Skeletal muscle tissue (tissue), 4 donors: ENCODE data around the gene GRIK3. TPM values are rescaled to one million over a fixed set of nuclear protein-coding genes. Genes with fewer than 3 reads are reported as not detected.

Experiments used
- H3K27ac ChIP-seq: one replicate; pipeline ENCODE4 v1.7.0; 2013; ENCODE audit warnings: mild to moderate bottlenecking, low read depth, low read length, inconsistent platforms
- H3K27me3 ChIP-seq, 3 donors: one replicate each; pipeline ENCODE4 v1.7.0; 2013; ENCODE audit warnings: low read length in 3 of 3; ENCODE audit not compliant: control insufficient read depth in 3 of 3, insufficient read depth in 3 of 3
- H3K36me3 ChIP-seq, 3 donors: one replicate each; pipeline ENCODE4 v1.7.0; 2013; ENCODE audit warnings: low read length in 3 of 3; ENCODE audit not compliant: control insufficient read depth in 3 of 3, insufficient read depth in 3 of 3
- H3K4me1 ChIP-seq, 3 donors: one replicate each; pipeline ENCODE4 v1.7.0; 2013; ENCODE audit warnings: low read length in 3 of 3, mild to moderate bottlenecking in 3 of 3; ENCODE audit not compliant: control insufficient read depth in 3 of 3, insufficient read depth in 3 of 3
- H3K4me3 ChIP-seq, 3 donors: one replicate each; pipeline ENCODE4 v1.7.0; 2013; ENCODE audit warnings: low read length in 3 of 3
- H3K9ac ChIP-seq, 3 donors: one replicate each; pipeline ENCODE4 v1.7.0; 2013; ENCODE audit warnings: low read length in 3 of 3, mild to moderate bottlenecking in 3 of 3, moderate library complexity in 2 of 3, low read depth in 1 of 3
- H3K9me3 ChIP-seq, 3 donors: one replicate each; pipeline ENCODE4 v1.7.0; 2013; ENCODE audit warnings: low read length in 3 of 3; ENCODE audit not compliant: control insufficient read depth in 3 of 3
- total RNA-seq: library from RNA; depleted of rRNA; stranded (reverse); fragments of >200 nt; gene quantifications from one replicate; pipeline ENCODE4 v1.2.3, GENCODE V29; 2014
- donor health status: Osteomylitis.

Gene GRIK3
- total RNA-seq, 1 donor from 2014 or later: 0.52 TPM

GRCh38 chr1:36858553-36858952 lies 175.8 kb downstream of the GRIK3 start:
- Histone ChIP-seq H3K27me3 (peaks cover 6 to 54% (median 33%) of the 10 kb centered on the region in 3 donors), H3K4me1 (no peaks in the 10 kb centered on the region), H3K4me3 (no peak overlapping the region), H3K27ac (no peak overlapping the region), H3K9ac (no peak overlapping the region), H3K36me3 (no peaks in the 10 kb centered on the region), H3K9me3 (no peaks in the 10 kb centered on the region)

- H3K36me3 ChIP-seq: no peaks in the 10 kb centered on the region
- no peaks in the 10 kb centered on the region for H3K9me3 ChIP-seq
- no peak overlapping the region for H3K4me3 ChIP-seq
- H3K27ac ChIP-seq: no peak overlapping the region
- no peaks in the 10 kb centered on the region for H3K4me1 ChIP-seq
- H3K9ac ChIP-seq: no peak overlapping the region
- H3K27me3 ChIP-seq: peaks cover 4 to 51% (median 31%) of the 10 kb centered on the region in 3 donors
Observed at GRCh38 chr1:36857754-36858153, 176.6 kb downstream of the GRIK3 start.

- H3K27me3 ChIP-seq: peaks cover 0 to 46% (median 41%) of the 10 kb centered on the region in 3 donors
Observed at GRCh38 chr1:36855699-36856494, 178.4 kb downstream of the GRIK3 start.

GRCh38 chr1:36853638-36854037 lies 180.7 kb downstream of the GRIK3 start:
- H3K27me3 ChIP-seq: peaks cover 19 to 50% (median 45%) of the 10 kb centered on the region in 3 donors
- H3K9me3 ChIP-seq: no peaks in the 10 kb centered on the region
- H3K4me1 ChIP-seq: no peaks in the 10 kb centered on the region
- H3K9ac ChIP-seq: no peak overlapping the region
- H3K4me3 ChIP-seq: no peak overlapping the region
- H3K36me3 ChIP-seq: no peaks in the 10 kb centered on the region
- H3K27ac ChIP-seq: no peak overlapping the region

More at GRCh38 chr1:36855699-36856494, 178.4 kb downstream of the GRIK3 start:
- H3K4me3 ChIP-seq: no peak overlapping the region
- H3K9me3 ChIP-seq: no peaks in the 10 kb centered on the region
- no peaks in the 10 kb centered on the region for H3K4me1 ChIP-seq
- H3K9ac ChIP-seq: no peak overlapping the region
- no peaks in the 10 kb centered on the region for H3K36me3 ChIP-seq
- no peak overlapping the region for H3K27ac ChIP-seq

GRCh38 chr1:36852586-36852985 lies 181.7 kb downstream of the GRIK3 start:
- H3K9ac ChIP-seq: no peak overlapping the region
- no peaks in the 10 kb centered on the region for H3K36me3 ChIP-seq
- no peak overlapping the region for H3K27ac ChIP-seq
- no peak overlapping the region for H3K4me3 ChIP-seq
- no peaks in the 10 kb centered on the region for H3K9me3 ChIP-seq
- no peaks in the 10 kb centered on the region for H3K4me1 ChIP-seq
- H3K27me3 ChIP-seq: peaks cover 21 to 56% (median 42%) of the 10 kb centered on the region in 3 donors

- H3K9me3 ChIP-seq: no peaks in the 10 kb centered on the region
- peaks cover 22 to 65% (median 49%) of the 10 kb centered on the region in 3 donors for H3K27me3 ChIP-seq
- H3K4me3 ChIP-seq: no peak overlapping the region
- H3K36me3 ChIP-seq: no peaks in the 10 kb centered on the region
- no peaks in the 10 kb centered on the region for H3K4me1 ChIP-seq
- no peak overlapping the region for H3K27ac ChIP-seq
- no peak overlapping the region for H3K9ac ChIP-seq
Observed at GRCh38 chr1:36851595-36851994, 182.7 kb downstream of the GRIK3 start.

GRCh38 chr1:36851087-36851486 lies 183.2 kb downstream of the GRIK3 start:
- no peak overlapping the region for H3K4me3 ChIP-seq
- no peaks in the 10 kb centered on the region for H3K36me3 ChIP-seq
- H3K4me1 ChIP-seq: no peaks in the 10 kb centered on the region
- H3K9me3 ChIP-seq: no peaks in the 10 kb centered on the region
- H3K9ac ChIP-seq: no peak overlapping the region
- H3K27me3 ChIP-seq: peaks cover 22 to 68% (median 50%) of the 10 kb centered on the region in 3 donors
- no peak overlapping the region for H3K27ac ChIP-seq

- Histone ChIP-seq H3K27ac (no peak overlapping the region), H3K27me3 (peaks cover 22 to 65% (median 46%) of the 10 kb centered on the region in 3 donors), H3K9me3 (no peaks in the 10 kb centered on the region)
Observed at GRCh38 chr1:36849956-36850355, 184.4 kb downstream of the GRIK3 start.

GRCh38 chr1:36847761-36848160 lies 186.6 kb downstream of the GRIK3 start:
- no peaks in the 10 kb centered on the region for H3K9me3 ChIP-seq
- H3K36me3 ChIP-seq: no peaks in the 10 kb centered on the region
- no peaks in the 10 kb centered on the region for H3K4me1 ChIP-seq
- H3K27ac ChIP-seq: no peak overlapping the region
- no peak overlapping the region for H3K9ac ChIP-seq
- H3K4me3 ChIP-seq: no peak overlapping the region
- peaks cover 25 to 61% (median 50%) of the 10 kb centered on the region in 3 donors for H3K27me3 ChIP-seq

More at GRCh38 chr1:36849956-36850355, 184.4 kb downstream of the GRIK3 start:
- Histone ChIP-seq H3K4me3 (no peak overlapping the region), H3K36me3 (no peaks in the 10 kb centered on the region), H3K4me1 (no peaks in the 10 kb centered on the region), H3K9ac (no peak overlapping the region)

GRCh38 chr1:36847186-36847585 lies 187.1 kb downstream of the GRIK3 start:
- H3K9me3 ChIP-seq: no peaks in the 10 kb centered on the region
- no peaks in the 10 kb centered on the region for H3K36me3 ChIP-seq
- H3K4me3 ChIP-seq: no peak overlapping the region
- no peak overlapping the region for H3K9ac ChIP-seq
- H3K4me1 ChIP-seq: no peaks in the 10 kb centered on the region
- no peak overlapping the region for H3K27ac ChIP-seq
- H3K27me3 ChIP-seq: peaks cover 25 to 59% (median 51%) of the 10 kb centered on the region in 3 donors
